Heart left ventricle (tissue), 13 donors: ENCODE measurements around the gene TOR4A.

Experiments
- POLR2A ChIP-seq, 2 donors: fragments of 450-650 bp; IDR thresholded peaks; one replicate each; pipeline ENCODE4 v1.6.1; 2017; ENCODE audit warnings: antibody characterized with exemption in 2 of 2, mild to moderate bottlenecking in 2 of 2, moderate library complexity in 2 of 2
- TF ChIP-seq, protein P1 (sequence below), 12 donors: fragments of 200-600 bp; sonication (generic) in 4 of 12; IDR thresholded peaks; one replicate each; pipeline versions ENCODE4 v1.5.0 to v1.8.0; 2018 to 2022; ENCODE audit warnings: antibody characterized with exemption in 12 of 12, mild to moderate bottlenecking in 5 of 12
- donor health status: ischemic (EF 13 %, LVEDD 7.1; RV severe dilation, severe dysfunction).
- donor health status: DM: no; HTN: yes; CAD: no.
- donor health status: DM: no; HTN: no; CAD: no.
- donor health status: ischemic (EF 25% LVEDD 6.9; RV normal size, moderate dysfunction).
- donor health status: ischemic (EF 25% LVEDD 5.7; RV mildly dilated, moderate dysfunction).
- donor health status: ischemic (EF 35%, LVEDD 5.7; RV mildly dilated, moderate dysfunction).
- donor health status: nonischemic (EF 11% LVEDD 7.7; RV severe dilation, severe dysfunction).
- donor health status: DM: yes; HTN: yes; CAD: no.
- donor health status: PGD.
- donor health status: ischemic (EF 29% LVEDD 5.4; RV normal size, mild dysfunction).
- donor health status: nonischemic (EF 23%, LVEDD 6.1; RV moderate dilation, normal function).

DNA sequence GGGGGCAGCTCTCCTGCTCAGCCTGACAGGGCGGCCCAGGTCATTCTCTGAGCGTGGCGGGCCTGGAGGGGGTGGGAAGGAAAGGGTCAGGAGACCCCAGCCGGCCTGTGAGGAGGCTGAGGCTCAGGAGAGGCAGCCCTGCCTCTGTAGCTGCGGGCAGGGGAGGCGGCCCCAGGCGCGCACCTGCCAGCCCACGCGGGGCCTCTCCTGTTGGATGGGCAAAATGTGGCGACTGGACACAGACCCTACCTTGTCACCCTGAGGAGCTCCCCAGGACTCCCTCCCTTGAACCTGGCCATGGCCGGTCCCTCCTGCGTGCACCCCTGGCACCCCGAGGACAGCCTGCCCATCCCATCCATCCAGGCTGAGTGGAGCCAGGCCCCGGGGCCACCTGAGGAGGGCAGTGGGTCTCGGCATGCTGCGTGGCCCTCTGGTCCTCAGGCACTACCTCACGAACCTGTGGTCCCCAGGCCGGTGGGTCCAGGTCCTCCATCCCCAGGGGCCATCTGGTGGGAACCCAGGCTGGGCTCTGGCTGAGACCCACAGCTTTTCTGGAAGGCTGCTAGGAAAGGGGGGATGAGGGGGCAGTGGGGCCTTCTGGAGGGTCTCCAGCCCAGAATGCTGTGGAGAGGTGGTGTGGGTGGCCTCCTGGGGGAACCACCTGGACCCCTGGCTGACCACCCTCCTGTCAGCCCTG lies 39.6 kb downstream of the TOR4A start:
- TF ChIP-seq POLR2A (IDR thresholded peaks at IDR 0.05), result no peak
- TF ChIP-seq, protein P1, sequence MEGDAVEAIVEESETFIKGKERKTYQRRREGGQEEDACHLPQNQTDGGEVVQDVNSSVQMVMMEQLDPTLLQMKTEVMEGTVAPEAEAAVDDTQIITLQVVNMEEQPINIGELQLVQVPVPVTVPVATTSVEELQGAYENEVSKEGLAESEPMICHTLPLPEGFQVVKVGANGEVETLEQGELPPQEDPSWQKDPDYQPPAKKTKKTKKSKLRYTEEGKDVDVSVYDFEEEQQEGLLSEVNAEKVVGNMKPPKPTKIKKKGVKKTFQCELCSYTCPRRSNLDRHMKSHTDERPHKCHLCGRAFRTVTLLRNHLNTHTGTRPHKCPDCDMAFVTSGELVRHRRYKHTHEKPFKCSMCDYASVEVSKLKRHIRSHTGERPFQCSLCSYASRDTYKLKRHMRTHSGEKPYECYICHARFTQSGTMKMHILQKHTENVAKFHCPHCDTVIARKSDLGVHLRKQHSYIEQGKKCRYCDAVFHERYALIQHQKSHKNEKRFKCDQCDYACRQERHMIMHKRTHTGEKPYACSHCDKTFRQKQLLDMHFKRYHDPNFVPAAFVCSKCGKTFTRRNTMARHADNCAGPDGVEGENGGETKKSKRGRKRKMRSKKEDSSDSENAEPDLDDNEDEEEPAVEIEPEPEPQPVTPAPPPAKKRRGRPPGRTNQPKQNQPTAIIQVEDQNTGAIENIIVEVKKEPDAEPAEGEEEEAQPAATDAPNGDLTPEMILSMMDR (IDR thresholded peaks at IDR 0.05), result no peak
